ENCODE measurements around the gene IDS.

Gene IDS

DNA sequence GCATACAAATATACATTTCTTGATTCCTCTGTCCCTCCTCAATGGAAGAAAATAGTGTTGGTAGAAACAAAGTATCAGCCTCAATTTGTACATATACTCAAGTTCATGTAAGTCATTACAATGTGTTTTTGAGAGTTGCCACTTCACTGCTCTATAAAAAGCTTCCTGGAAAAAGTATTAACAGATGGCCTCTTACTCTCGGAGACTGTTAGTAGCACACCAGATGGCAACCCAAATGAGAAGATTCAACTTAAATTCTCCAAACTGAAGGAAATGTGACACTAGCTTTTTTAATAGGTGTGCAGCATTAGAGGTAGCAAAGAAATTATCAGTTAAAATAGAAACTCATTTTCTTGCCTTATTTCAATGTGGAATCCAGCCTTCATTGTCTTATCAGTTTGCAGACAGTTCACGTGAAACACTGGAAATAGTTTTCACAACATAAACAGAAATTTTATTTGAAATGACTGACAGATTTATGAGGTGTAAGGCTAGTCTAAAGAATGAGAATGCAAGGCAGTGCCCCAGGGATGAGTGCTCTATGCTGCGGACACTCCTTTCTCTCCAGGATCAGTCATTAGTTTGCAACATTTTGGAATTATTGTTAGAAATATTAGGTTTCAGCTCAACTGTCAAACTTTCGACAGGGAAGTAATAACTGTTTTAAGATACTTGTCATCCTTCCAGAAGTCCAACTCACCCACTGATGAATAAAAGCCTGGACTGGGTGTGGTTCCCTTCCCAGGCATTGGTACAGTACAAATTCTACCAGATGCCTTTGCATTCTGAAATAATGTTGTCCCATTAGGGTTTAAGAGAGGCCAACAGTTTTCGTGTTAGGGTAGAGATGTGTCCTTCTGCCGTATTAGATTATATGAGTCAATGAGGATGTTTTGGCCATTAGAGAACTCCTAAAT, 50.9 kb downstream of the IDS start:
- DNase-seq, result no peak

DNA sequence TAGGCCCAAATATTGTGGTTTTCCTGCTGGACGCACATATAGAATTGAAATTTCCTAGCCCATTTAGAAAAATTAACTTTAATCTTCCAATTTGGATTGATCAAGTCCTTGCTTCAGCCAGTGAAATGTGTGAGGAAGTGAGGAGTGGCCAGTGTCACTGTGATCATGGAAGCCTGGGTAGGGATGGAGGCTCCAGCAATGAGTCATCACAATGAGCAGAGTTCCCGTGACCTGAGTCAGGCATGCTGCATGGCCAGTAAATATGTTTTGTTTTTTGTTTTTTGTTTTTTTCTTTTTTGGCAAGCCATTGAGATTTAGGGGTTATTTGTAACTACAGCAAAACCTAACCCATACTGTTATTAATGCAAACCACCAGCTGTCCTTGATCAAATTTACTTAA, 52.1 kb downstream of the IDS start:
- DNase-seq, result no peak

DNA sequence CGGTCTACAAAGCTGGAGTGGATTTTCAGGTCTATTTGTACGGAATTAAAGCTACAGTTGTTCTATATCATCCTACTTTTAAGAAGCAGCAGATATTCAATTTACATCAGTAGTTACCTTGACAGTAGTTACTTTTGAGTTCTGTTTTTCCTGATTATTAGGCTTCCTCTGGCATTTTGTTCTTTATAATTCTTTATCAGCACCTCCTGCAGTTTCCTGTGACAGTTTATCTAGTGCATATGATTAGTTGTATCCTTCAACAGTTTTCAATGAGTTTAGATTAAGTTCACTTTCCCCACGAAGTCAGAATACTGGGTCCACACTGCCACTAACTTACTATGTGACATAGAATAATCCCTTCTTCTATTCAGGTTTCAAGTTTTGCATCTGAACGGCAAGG, 71.7 kb downstream of the IDS start:
- no peak for DNase-seq

DNA sequence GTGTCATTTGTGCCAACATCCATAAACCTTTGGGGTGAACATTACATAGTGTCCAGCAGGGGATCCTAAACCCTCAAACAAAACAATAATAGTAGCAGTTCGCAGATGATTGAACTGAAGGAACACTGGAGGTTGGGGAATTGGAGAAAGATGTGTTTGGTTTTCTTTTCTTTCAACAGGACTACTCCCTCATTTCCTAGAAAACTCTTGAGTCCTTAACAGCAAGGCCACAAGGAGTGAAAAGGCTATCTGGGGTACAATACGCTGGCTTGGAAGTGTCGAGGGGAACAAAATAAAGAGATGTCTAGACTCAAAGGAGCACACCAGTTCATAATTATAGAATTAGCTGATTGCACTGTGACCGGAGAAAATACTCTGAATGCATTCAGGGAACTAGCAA, 72.1 kb downstream of the IDS start:
- no peak for DNase-seq
